ENCODE data around the gene STT3A. TPM values are rescaled to one million over a fixed set of nuclear protein-coding genes. Genes with fewer than 3 reads are reported as not detected.

The STT3A gene
- total RNA-seq, 1 donor from 2014 or later = 57.6 TPM

DNA sequence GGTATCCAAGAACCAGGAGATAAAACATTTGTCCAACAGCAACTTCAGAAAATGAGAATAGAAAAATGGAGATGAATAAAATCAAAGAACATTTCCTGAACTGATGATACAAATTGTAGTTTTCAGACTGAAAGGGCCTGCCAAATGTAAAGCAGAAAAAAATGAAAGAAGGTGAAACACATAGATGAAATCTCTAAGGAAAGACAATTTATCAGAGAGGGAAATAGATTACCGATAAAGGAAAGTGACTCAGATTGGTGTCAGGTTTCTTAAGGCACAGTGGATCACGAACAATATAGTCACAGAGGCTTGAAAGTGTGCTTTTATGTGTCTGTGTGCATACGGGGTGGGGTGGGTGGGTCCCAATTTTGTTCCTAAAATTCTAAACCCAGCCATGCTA, 4.1 kb upstream of the STT3A start:
- no peaks in the 10 kb centered on the region for H3K27me3 ChIP-seq (ENCODE audit: low read depth)
- peaks cover 14% of the 10 kb centered on the region for H3K36me3 ChIP-seq
- H3K9me3 ChIP-seq (replicated peaks) = no peaks in the 10 kb centered on the region
- peaks cover 20% of the 10 kb centered on the region for H3K4me1 ChIP-seq
- H3K27ac ChIP-seq (replicated peaks) = no peak overlapping the region
- H3K4me3 ChIP-seq = no peak overlapping the region
- intact Hi-C loops (cut with micrococcal nuclease) = no loop called here
- DNase-seq = no peak
- TF ChIP-seq, protein P1, sequence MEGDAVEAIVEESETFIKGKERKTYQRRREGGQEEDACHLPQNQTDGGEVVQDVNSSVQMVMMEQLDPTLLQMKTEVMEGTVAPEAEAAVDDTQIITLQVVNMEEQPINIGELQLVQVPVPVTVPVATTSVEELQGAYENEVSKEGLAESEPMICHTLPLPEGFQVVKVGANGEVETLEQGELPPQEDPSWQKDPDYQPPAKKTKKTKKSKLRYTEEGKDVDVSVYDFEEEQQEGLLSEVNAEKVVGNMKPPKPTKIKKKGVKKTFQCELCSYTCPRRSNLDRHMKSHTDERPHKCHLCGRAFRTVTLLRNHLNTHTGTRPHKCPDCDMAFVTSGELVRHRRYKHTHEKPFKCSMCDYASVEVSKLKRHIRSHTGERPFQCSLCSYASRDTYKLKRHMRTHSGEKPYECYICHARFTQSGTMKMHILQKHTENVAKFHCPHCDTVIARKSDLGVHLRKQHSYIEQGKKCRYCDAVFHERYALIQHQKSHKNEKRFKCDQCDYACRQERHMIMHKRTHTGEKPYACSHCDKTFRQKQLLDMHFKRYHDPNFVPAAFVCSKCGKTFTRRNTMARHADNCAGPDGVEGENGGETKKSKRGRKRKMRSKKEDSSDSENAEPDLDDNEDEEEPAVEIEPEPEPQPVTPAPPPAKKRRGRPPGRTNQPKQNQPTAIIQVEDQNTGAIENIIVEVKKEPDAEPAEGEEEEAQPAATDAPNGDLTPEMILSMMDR (IDR thresholded peaks at IDR 0.05; ENCODE audit: borderline replicate concordance) = no peak

DNA sequence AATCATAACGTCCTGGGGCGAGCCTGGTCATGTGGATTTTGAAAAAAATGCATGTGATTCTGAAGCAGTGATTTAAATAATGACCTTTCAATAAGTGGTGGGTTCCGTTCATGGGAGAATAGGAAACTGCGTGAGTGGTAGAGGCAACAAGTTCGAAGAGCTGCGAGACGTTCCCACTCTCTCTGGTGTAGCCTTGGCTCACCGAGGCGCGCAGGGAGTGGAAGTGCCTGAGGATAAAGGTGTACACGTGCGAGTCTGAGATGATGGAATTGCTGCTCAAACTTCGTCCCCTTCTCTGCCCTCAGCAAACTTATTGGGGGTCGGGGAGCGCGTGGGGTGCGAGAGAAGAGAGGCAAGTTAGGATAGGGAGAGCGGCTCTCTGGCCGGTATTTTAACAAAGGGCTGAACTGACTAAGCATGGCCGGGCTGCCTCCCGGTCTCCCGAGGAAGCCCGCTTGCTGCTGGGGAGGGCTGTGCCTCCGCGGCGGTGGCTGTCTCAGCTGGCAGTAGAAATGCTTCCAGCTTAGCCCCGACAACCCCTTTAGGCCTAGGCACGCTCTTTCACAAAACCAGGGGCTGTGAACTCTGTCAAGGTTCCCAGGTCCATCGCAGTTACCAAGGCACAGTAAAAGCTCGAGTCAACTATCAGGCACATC, 875 bp upstream of the STT3A start:
- Histone ChIP-seq H3K9me3 (replicated peaks) (no peaks in the 10 kb centered on the region), H3K27me3 (ENCODE audit: low read depth) (no peaks in the 10 kb centered on the region), H3K4me1 (peaks cover 47% of the 10 kb centered on the region), H3K4me3 (peak overlapping the region; percentile 92), H3K36me3 (peaks cover 3% of the 10 kb centered on the region), H3K27ac (replicated peaks) (peak overlapping the region; percentile 98)
- intact Hi-C loops (cut with micrococcal nuclease) = no loop called here
- peak; percentile 20 for DNase-seq
- TF ChIP-seq, protein P1 (IDR thresholded peaks at IDR 0.05; ENCODE audit: borderline replicate concordance) = no peak

DNA sequence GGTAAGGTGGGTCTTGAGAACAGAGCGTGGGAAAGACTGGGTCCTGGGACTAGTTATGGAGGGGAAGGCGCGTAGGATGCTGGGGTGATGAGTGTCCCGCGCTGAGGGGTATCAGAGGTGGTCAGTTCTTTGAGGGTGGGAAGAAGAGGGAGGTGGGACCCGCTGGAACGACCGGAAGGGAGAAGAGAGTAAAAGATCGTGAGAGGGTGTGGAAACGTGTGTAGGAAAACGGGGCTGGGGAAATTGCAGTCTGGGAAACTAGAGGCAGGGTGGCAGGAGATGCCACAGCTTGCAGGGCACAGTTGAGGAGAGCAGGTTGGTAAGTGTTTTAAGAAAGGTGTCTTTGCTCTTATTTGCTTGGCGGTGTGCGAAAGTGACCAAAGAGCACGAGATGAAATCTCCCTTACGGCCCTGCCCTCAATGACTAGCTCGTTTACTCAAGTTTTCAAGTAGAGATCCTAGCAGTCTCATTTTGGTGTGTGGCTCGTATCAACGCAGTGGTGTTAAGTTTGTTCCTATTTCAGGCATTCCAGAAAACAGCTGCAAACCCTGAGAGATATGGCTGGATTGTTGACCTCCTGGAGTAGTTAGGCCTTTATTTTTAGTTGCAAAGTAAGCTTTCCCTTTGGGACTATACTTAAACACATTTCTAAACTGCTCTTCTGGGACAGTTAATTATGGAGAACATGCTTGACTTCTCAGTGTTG, 615 bp downstream of the STT3A start:
- Histone ChIP-seq H3K4me1 (peaks cover 47% of the 10 kb centered on the region), H3K36me3 (peaks cover 18% of the 10 kb centered on the region), H3K4me3 (peak overlapping the region; percentile 92), H3K27me3 (ENCODE audit: low read depth) (no peaks in the 10 kb centered on the region), H3K27ac (replicated peaks) (peak overlapping the region; percentile 87), H3K9me3 (replicated peaks) (no peaks in the 10 kb centered on the region)
- no peak for DNase-seq
- TF ChIP-seq, protein P1 (IDR thresholded peaks at IDR 0.05; ENCODE audit: borderline replicate concordance) = no peak
- intact Hi-C loops (cut with micrococcal nuclease) = no loop called here

DNA sequence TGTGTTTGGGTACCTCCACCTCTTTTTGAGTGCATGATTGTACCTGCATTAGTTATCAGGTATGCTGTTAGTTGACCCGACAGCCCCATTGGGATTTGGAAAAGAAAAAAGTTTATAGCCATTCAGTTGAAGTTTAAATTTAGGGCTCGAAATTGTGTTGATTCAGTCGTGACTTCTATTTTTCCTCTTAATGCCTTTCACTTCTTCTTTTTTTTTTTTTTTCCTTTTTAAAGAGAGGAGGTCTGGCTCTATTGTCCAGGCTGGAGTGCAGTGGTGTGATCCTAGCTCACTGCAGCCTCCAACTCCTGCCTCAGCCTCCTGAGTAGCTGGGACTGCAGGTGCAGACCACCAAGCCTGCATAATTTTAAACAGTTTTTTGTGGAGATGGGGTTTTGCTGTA, 2.3 kb downstream of the STT3A start:
- Histone ChIP-seq H3K4me3 (no peak overlapping the region), H3K9me3 (replicated peaks) (no peaks in the 10 kb centered on the region), H3K4me1 (peaks cover 47% of the 10 kb centered on the region), H3K27ac (replicated peaks) (no peak overlapping the region), H3K27me3 (ENCODE audit: low read depth) (no peaks in the 10 kb centered on the region), H3K36me3 (peaks cover 33% of the 10 kb centered on the region)
- no peak for DNase-seq
- TF ChIP-seq, protein P1 (IDR thresholded peaks at IDR 0.05; ENCODE audit: borderline replicate concordance) = no peak
- intact Hi-C loops (cut with micrococcal nuclease) = no loop called here

DNA sequence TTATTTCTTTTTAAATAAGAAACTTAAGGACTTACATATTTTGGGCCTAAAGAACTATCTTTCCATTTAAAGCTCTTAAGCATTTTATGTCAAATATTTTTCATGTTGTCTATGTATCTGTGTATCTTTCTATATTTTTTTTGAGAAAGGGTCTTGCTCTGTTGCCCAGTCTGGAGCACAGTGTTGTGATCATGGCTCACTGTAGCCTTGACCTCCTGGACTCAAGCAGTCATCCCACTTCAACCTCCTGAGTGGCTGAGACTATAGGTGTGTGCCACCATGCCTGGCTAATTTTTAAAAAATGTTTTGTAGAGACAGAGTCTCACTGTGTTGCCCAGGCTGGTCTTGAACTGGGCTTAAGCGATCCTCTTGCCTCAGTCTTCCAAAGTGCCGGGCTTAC, 8.0 kb downstream of the STT3A start:
- TF ChIP-seq, protein P1 (IDR thresholded peaks at IDR 0.05; ENCODE audit: borderline replicate concordance) = no peak
- Histone ChIP-seq H3K9me3 (replicated peaks) (no peaks in the 10 kb centered on the region), H3K4me1 (peaks cover 17% of the 10 kb centered on the region), H3K27me3 (ENCODE audit: low read depth) (no peaks in the 10 kb centered on the region), H3K27ac (replicated peaks) (no peak overlapping the region), H3K36me3 (peaks cover 89% of the 10 kb centered on the region), H3K4me3 (no peak overlapping the region)
- no peak for DNase-seq
- intact Hi-C loops (cut with micrococcal nuclease) = no loop called here
